ENCODE measurements around the gene GAS2L1. TPM values are rescaled to one million over a fixed set of nuclear protein-coding genes. Genes with fewer than 3 reads are reported as not detected.

The GAS2L1 gene
- total and polyA plus RNA-seq, 2 donors from 2014 or later, result 24.2 to 27.2 TPM

DNA sequence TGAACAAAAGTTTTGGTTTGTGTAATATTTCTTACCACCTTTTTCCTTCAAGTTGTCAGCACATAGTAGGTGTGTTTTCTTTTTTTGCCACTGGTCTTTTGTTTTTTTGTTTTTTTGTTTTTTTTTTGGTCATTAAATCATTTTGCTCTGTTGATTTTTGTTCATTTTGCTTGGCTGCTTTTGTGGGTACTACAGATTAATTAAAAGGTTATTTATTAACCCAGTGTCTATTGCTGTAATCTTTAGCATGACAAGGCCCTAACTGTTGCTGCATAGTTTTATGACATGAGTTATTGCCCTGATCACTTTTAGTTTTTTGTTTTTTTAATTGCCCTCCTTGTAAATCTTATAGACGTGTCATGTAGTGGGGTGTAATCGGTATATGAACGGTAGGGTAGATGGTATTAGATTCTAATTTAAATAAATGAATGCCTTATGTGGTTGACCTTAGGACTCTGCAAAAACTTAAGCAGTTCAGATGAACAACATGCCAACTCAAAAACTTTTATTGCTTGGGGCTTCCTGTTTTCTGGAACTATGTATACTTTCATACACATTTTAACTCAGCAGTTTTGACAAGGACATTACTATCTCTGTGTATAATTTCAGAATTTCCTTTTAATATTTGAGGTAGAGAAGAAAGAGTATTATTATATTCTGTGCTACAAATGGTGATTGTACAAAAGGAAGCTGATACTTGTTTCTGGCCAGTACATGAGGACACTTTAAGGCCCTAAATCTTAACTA lies 30.5 kb upstream of the GAS2L1 start:
- H3K36me3 ChIP-seq (ENCODE audit: control insufficient read depth in 2 of 3, insufficient read depth in 3 of 3, low read length in 3 of 3), result peaks cover 10 to 42% (median 31%) of the 10 kb centered on the region in 3 donors
- intact Hi-C loops (cut with DNase I), result no loop called here
- TF ChIP-seq, protein P1, sequence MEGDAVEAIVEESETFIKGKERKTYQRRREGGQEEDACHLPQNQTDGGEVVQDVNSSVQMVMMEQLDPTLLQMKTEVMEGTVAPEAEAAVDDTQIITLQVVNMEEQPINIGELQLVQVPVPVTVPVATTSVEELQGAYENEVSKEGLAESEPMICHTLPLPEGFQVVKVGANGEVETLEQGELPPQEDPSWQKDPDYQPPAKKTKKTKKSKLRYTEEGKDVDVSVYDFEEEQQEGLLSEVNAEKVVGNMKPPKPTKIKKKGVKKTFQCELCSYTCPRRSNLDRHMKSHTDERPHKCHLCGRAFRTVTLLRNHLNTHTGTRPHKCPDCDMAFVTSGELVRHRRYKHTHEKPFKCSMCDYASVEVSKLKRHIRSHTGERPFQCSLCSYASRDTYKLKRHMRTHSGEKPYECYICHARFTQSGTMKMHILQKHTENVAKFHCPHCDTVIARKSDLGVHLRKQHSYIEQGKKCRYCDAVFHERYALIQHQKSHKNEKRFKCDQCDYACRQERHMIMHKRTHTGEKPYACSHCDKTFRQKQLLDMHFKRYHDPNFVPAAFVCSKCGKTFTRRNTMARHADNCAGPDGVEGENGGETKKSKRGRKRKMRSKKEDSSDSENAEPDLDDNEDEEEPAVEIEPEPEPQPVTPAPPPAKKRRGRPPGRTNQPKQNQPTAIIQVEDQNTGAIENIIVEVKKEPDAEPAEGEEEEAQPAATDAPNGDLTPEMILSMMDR (IDR thresholded peaks at IDR 0.05; ENCODE audit: borderline replicate concordance, extremely low read depth, insufficient read depth), result no peak
- DNase-seq, result peak in 2 of 5 donors; percentile 37 to 43
- FAIRE-seq, result peak; percentile 38
- no peak overlapping the region for H3K27ac ChIP-seq (ENCODE audit: low read depth in 2 of 2, low read length in 2 of 2)
- H3K4me1 ChIP-seq (ENCODE audit: control insufficient read depth in 2 of 3, insufficient read depth in 2 of 3, low read depth in 1 of 3, low read length in 3 of 3), result peaks cover 2 to 38% (median 28%) of the 10 kb centered on the region in 3 donors
- H3K9me3 ChIP-seq (ENCODE audit: control insufficient read depth in 2 of 3, insufficient read depth in 1 of 3, low read length in 3 of 3), result no peaks in the 10 kb centered on the region
- no peaks in the 10 kb centered on the region for H3K27me3 ChIP-seq (ENCODE audit: control insufficient read depth, insufficient read depth, low read length)
- no peak overlapping the region for H3K4me3 ChIP-seq (ENCODE audit: low read length in 3 of 3)
- no peak overlapping the region for H3K9ac ChIP-seq (ENCODE audit: low read length in 3 of 3)

DNA sequence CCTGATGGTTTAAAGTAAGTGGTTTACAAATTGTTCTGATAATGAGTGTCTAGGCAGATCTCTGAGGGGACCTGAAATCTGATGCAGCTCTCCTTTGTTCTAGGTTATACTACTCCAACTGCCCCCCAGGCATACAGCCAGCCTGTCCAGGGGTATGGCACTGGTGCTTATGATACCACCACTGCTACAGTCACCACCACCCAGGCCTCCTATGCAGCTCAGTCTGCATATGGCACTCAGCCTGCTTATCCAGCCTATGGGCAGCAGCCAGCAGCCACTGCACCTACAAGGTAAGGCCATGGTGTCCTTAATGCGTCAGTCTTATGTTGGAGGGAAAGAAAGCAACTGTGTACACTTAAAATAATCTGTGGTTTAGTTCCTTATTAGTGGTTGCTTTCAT lies 28.5 kb upstream of the GAS2L1 start:
- peaks cover 2 to 30% (median 23%) of the 10 kb centered on the region in 3 donors for H3K4me1 ChIP-seq (ENCODE audit: control insufficient read depth in 2 of 3, insufficient read depth in 2 of 3, low read depth in 1 of 3, low read length in 3 of 3)
- H3K9ac ChIP-seq (ENCODE audit: low read length in 3 of 3), result no peak overlapping the region
- no peaks in the 10 kb centered on the region for H3K9me3 ChIP-seq (ENCODE audit: control insufficient read depth in 2 of 3, insufficient read depth in 1 of 3, low read length in 3 of 3)
- no peaks in the 10 kb centered on the region for H3K27me3 ChIP-seq (ENCODE audit: control insufficient read depth, insufficient read depth, low read length)
- intact Hi-C loops (cut with DNase I), result no loop called here
- TF ChIP-seq, protein P1 (IDR thresholded peaks at IDR 0.05; ENCODE audit: borderline replicate concordance, extremely low read depth, insufficient read depth), result no peak
- DNase-seq, result no peak
- peaks cover 15 to 47% (median 33%) of the 10 kb centered on the region in 3 donors for H3K36me3 ChIP-seq (ENCODE audit: control insufficient read depth in 2 of 3, insufficient read depth in 3 of 3, low read length in 3 of 3)
- no peak overlapping the region for H3K27ac ChIP-seq (ENCODE audit: low read depth in 2 of 2, low read length in 2 of 2)
- FAIRE-seq, result no peak
- no peak overlapping the region for H3K4me3 ChIP-seq (ENCODE audit: low read length in 3 of 3)

DNA sequence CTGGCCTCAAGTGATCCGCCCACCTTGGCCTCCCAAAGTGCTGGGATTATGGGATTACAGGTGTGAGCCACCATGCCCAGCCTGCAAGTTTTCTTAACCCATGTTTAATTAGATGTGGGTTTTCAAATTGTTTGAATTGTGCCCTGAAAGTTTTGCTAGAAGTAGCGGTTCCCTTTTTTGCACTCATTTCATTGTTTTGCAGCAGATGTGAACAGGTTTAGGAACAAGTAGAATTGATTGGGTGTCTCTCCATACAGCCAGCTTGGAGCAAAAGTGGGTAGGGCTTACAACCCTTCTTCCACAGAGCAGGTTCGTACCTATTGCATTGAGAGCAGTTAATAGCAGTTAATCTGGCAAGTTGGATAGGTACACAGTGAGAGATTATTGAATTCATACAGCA lies 22.3 kb upstream of the GAS2L1 start:
- DNase-seq (no peak), FAIRE-seq (no peak)
- Histone ChIP-seq H3K36me3 (ENCODE audit: control insufficient read depth in 2 of 3, insufficient read depth in 3 of 3, low read length in 3 of 3) (peaks cover 17 to 58% (median 40%) of the 10 kb centered on the region in 3 donors), H3K9me3 (ENCODE audit: control insufficient read depth in 2 of 3, insufficient read depth in 1 of 3, low read length in 3 of 3) (no peaks in the 10 kb centered on the region), H3K4me1 (ENCODE audit: control insufficient read depth in 2 of 3, insufficient read depth in 2 of 3, low read depth in 1 of 3, low read length in 3 of 3) (peaks cover 0 to 1% (median 0%) of the 10 kb centered on the region in 3 donors), H3K9ac (ENCODE audit: low read length in 3 of 3) (no peak overlapping the region), H3K4me3 (ENCODE audit: low read length in 3 of 3) (no peak overlapping the region), H3K27me3 (ENCODE audit: control insufficient read depth, insufficient read depth, low read length) (no peaks in the 10 kb centered on the region), H3K27ac (ENCODE audit: low read depth in 2 of 2, low read length in 2 of 2) (no peak overlapping the region)
- TF ChIP-seq, protein P1 (IDR thresholded peaks at IDR 0.05; ENCODE audit: borderline replicate concordance, extremely low read depth, insufficient read depth), result no peak
- intact Hi-C loops (cut with DNase I), result no loop called here

All from kidney (tissue), 14 donors.